SU-DHL-6 (cell line): ENCODE results near the gene LRRC4C.

ENCODE experiments used
- H2AFZ ChIP-seq: fragments of 200-600 bp; sonication (generic); 2 replicates; pipeline ENCODE4 v1.6.1; 2014; ENCODE audit warnings: low read depth, mild to moderate bottlenecking, moderate library complexity, mixed read lengths, antibody characterized with exemption, low read length; ENCODE audit not compliant: severe bottlenecking
- H3F3A ChIP-seq: fragments of 200-600 bp; shearing (Covaris generic); 2 replicates; pipeline ENCODE4 v1.6.0; 2016; ENCODE audit warnings: antibody characterized with exemption, mild to moderate bottlenecking; ENCODE audit not compliant: insufficient read depth
- H3K27ac ChIP-seq: fragments of 200-600 bp; sonication (generic); 2 replicates; pipeline ENCODE4 v1.5.1; 2016; ENCODE audit warnings: low read depth, mild to moderate bottlenecking, low read length, moderate library complexity, mixed read lengths
- H3K27me3 ChIP-seq: fragments of 200-600 bp; sonication (generic), shearing (Covaris generic); 2 replicates; pipeline ENCODE4 v1.6.0; 2014; ENCODE audit warnings: mild to moderate bottlenecking, low read length
- H3K36me3 ChIP-seq: fragments of 200-600 bp; sonication (generic); 2 replicates; pipeline ENCODE4 v1.6.1; 2014; ENCODE audit warnings: mild to moderate bottlenecking, low read length, mixed read lengths
- H3K4me2 ChIP-seq: fragments of 300-600, 200-600 bp; shearing (Covaris generic), sonication (generic); 2 replicates; pipeline ENCODE4 v1.6.0; 2014; ENCODE audit warnings: low read length, low read depth, mild to moderate bottlenecking; ENCODE audit not compliant: poor library complexity, severe bottlenecking
- H3K4me3 ChIP-seq: fragments of 200-600 bp; sonication (generic); 2 replicates; pipeline ENCODE4 v1.5.1; 2014; ENCODE audit warnings: antibody characterized with exemption, low read length, mild to moderate bottlenecking, mixed read lengths; ENCODE audit not compliant: insufficient read depth, poor library complexity, severe bottlenecking
- H3K79me2 ChIP-seq: fragments of 200-600 bp; sonication (generic); 2 replicates; pipeline ENCODE4 v1.6.1; 2014; ENCODE audit warnings: mild to moderate bottlenecking, low read length, moderate library complexity; ENCODE audit not compliant: insufficient read depth
- H3K9ac ChIP-seq: fragments of 200-600 bp; sonication (generic); 2 replicates; pipeline ENCODE4 v1.7.0; 2014; ENCODE audit warnings: mild to moderate bottlenecking, low read length
- H3K9me2 ChIP-seq: fragments of 200-600 bp; sonication (generic); replicated peaks from 2 replicates; pipeline ENCODE4 v1.6.1; 2014; ENCODE audit warnings: low read length; ENCODE audit not compliant: insufficient read depth
- H3K9me3 ChIP-seq: fragments of 200-600 bp; sonication (generic); 2 replicates; pipeline ENCODE4 v1.6.1; 2014; ENCODE audit warnings: low read length, mixed read lengths; ENCODE audit not compliant: insufficient read depth
- H4K20me1 ChIP-seq: fragments of 200-600 bp; sonication (generic); 2 replicates; pipeline ENCODE4 v1.6.1; 2014; ENCODE audit warnings: low read depth, mild to moderate bottlenecking, antibody characterized with exemption, low read length, moderate library complexity, mixed read lengths
- EZH2phosphoT487 ChIP-seq: fragments of 200-600 bp; sonication (generic), shearing (Covaris generic); conservative IDR thresholded peaks from 2 replicates; pipeline ENCODE4 v1.6.1; 2018; ENCODE audit warnings: mild to moderate bottlenecking, antibody characterized with exemption, low read length, moderate library complexity, mixed read lengths
- TF ChIP-seq, protein P1 (sequence below): fragments of 200-600 bp; sonication (generic); IDR thresholded peaks from one replicate; pipeline ENCODE4 v1.5.1; 2017; ENCODE audit warnings: antibody characterized with exemption, mild to moderate bottlenecking, low read length, moderate library complexity; ENCODE audit not compliant: insufficient read depth, poor library complexity, severe bottlenecking

Gene LRRC4C

DNA sequence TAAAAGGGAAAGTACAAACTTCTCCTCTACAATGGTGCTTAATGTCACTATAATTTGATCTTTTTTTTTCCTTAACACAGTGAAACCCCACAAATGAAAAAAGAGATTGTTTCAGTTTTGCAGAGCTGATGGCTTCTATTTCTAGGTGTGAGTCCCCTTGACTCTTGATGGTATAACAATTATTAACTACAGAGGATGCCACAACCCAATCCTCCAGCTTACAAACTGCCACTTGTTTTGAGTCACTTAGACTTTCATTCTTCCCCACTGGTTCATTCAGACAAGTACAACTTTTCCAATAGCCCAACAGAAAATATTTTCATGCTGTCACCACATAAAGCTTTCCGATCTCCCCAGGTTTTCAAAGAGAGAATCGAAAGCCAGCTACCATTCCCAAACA lies 812.2 kb downstream of the LRRC4C start:
- H4K20me1 ChIP-seq: no peaks in the 10 kb centered on the region
- no peak overlapping the region for H3K4me2 ChIP-seq
- H3K27me3 ChIP-seq: no peaks in the 10 kb centered on the region
- no peak overlapping the region for H3K9ac ChIP-seq
- no peaks in the 10 kb centered on the region for H3K9me2 ChIP-seq
- no peaks in the 10 kb centered on the region; the same call in 1 of the 2 replicates for H3K9me3 ChIP-seq
- no peak overlapping the region for H2AFZ ChIP-seq
- no peaks in the 10 kb centered on the region for H3F3A ChIP-seq
- no peak overlapping the region for H3K4me3 ChIP-seq
- H3K79me2 ChIP-seq: no peaks in the 10 kb centered on the region
- no peak overlapping the region for H3K27ac ChIP-seq
- no peak for TF ChIP-seq EZH2phosphoT487
- TF ChIP-seq, protein P1, sequence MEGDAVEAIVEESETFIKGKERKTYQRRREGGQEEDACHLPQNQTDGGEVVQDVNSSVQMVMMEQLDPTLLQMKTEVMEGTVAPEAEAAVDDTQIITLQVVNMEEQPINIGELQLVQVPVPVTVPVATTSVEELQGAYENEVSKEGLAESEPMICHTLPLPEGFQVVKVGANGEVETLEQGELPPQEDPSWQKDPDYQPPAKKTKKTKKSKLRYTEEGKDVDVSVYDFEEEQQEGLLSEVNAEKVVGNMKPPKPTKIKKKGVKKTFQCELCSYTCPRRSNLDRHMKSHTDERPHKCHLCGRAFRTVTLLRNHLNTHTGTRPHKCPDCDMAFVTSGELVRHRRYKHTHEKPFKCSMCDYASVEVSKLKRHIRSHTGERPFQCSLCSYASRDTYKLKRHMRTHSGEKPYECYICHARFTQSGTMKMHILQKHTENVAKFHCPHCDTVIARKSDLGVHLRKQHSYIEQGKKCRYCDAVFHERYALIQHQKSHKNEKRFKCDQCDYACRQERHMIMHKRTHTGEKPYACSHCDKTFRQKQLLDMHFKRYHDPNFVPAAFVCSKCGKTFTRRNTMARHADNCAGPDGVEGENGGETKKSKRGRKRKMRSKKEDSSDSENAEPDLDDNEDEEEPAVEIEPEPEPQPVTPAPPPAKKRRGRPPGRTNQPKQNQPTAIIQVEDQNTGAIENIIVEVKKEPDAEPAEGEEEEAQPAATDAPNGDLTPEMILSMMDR: no peak
- H3K36me3 ChIP-seq: no peaks in the 10 kb centered on the region

DNA sequence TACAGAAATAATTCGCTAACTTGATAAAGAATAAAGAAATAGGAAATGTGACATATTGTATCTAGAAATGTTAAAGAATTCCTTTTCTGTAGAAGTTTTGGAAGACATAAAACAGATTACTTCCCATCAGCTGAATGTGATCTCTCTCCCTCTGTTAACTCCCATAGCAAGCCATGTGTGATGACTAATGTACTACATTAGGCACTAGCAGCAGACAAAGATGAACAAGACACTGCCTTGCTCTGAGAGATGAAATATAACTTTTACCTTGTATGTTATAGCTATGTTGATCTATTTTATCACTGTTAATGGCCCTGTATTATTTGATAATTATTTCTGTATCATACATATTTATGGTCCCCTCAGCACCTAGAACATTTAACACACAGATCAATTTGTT lies 817.2 kb downstream of the LRRC4C start:
- Histone ChIP-seq H3K27me3 (no peaks in the 10 kb centered on the region), H3K9ac (no peak overlapping the region), H3K79me2 (no peaks in the 10 kb centered on the region), H3K4me2 (no peak overlapping the region), H2AFZ (no peak overlapping the region), H3K9me3 (no peaks in the 10 kb centered on the region), H3K36me3 (no peaks in the 10 kb centered on the region), H3K4me3 (no peak overlapping the region), H3K9me2 (no peaks in the 10 kb centered on the region), H4K20me1 (no peaks in the 10 kb centered on the region), H3K27ac (no peak overlapping the region), H3F3A (no peaks in the 10 kb centered on the region)
- no peak for TF ChIP-seq EZH2phosphoT487
- TF ChIP-seq, protein P1: no peak

DNA sequence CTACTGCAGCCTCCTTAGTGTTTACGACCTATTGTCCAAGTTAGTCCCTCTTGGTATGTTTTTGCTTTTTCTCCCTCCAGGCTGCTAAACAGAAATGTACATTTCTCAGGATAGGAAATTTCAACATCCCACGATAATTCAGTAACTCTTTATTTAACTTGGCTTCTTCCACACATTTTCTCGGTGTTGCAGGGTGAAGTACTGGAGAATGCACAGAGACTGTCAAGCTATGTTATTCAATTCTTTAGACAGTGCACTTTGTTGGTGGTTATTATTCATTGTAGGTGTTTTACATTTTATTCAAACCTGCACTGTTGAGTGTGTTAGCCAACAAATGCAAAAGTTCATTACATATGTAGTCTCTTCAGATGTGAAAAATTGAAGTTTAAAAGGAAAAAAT lies 839.8 kb downstream of the LRRC4C start:
- Histone ChIP-seq H3K27ac (no peak overlapping the region), H3K4me2 (no peak overlapping the region), H3K9ac (no peak overlapping the region), H4K20me1 (no peaks in the 10 kb centered on the region), H3F3A (no peaks in the 10 kb centered on the region), H3K36me3 (no peaks in the 10 kb centered on the region), H3K9me3 (no peaks in the 10 kb centered on the region), H3K9me2 (no peaks in the 10 kb centered on the region), H3K79me2 (no peaks in the 10 kb centered on the region), H3K4me3 (no peak overlapping the region), H3K27me3 (no peaks in the 10 kb centered on the region), H2AFZ (no peak overlapping the region)
- TF ChIP-seq EZH2phosphoT487: no peak
- TF ChIP-seq, protein P1: no peak
